Activated T-cell treated with anti-CD3 and anti-CD28 coated beads, Interleukin-2, amount 50 U/mL, for 4 hours (primary cell): Measurements from ENCODE around the gene NUDCD2. TPM values are rescaled to one million over a fixed set of nuclear protein-coding genes. Genes with fewer than 3 reads are reported as not detected.
A peak's percentile ranks its signal among the peaks of the same experiment; 100 is the strongest.

Experiments
- ATAC-seq, 2 donors: fragments of 200-7000 bp; cut with Tn5 transposase; one replicate each; pipeline ENCODE4 v1.10.0; 2021
- DNase-seq: peaks from one replicate; pipeline ENCODE4 v3.0.0-alpha.2; 2020
- H3K27me3 Mint-ChIP-seq: one replicate; pipeline ENCODE4 v1.8.0; 2021; ENCODE audit warnings: low read depth, mixed read lengths
- H3K36me3 Mint-ChIP-seq: one replicate; pipeline ENCODE4 v1.8.0; 2022; ENCODE audit warnings: mixed read lengths; ENCODE audit not compliant: insufficient read depth
- H3K4me1 Mint-ChIP-seq: one replicate; pipeline ENCODE4 v1.8.0; 2021; ENCODE audit warnings: low read depth, mixed read lengths
- H3K4me3 Mint-ChIP-seq: one replicate; pipeline ENCODE4 v1.8.0; 2021; ENCODE audit warnings: mild to moderate bottlenecking, moderate library complexity, mixed read lengths
- H3K9me3 Mint-ChIP-seq: one replicate; pipeline ENCODE4 v1.8.0; 2021; ENCODE audit warnings: mixed read lengths
- total RNA-seq, 3 donors: library from RNA; stranded (reverse); gene quantifications; one replicate each; pipeline ENCODE4 v1.2.1, GENCODE V29; 2021

The NUDCD2 gene
- total RNA-seq, 3 donors from 2014 or later = 41.5 to 51.5 (median 41.9) TPM

- Mint-ChIP-seq H3K27me3 (no peaks in the 10 kb centered on the region), H3K36me3 (peaks cover 29% of the 10 kb centered on the region), H3K4me1 (peaks cover 16% of the 10 kb centered on the region), H3K4me3 (no peak overlapping the region), H3K9me3 (no peaks in the 10 kb centered on the region)
- ATAC-seq (no peak), DNase-seq (no peak)
These were observed 6.2 kb downstream of the NUDCD2 start for GRCh38 chr5:163453705-163454104.

- ATAC-seq = no peak
- Mint-ChIP-seq H3K9me3 (no peaks in the 10 kb centered on the region), H3K36me3 (peaks cover 43% of the 10 kb centered on the region), H3K4me1 (peaks cover 12% of the 10 kb centered on the region), H3K27me3 (no peaks in the 10 kb centered on the region), H3K4me3 (no peak overlapping the region)
- no peak for DNase-seq
These were observed 8.4 kb downstream of the NUDCD2 start for GRCh38 chr5:163451489-163451888.

GRCh38 chr5:163448491-163448890 is 11.4 kb downstream of the NUDCD2 start:
- peaks cover 3% of the 10 kb centered on the region for H3K4me1 Mint-ChIP-seq
- peaks cover 33% of the 10 kb centered on the region for H3K36me3 Mint-ChIP-seq
- no peak overlapping the region for H3K4me3 Mint-ChIP-seq
- H3K27me3 Mint-ChIP-seq = no peaks in the 10 kb centered on the region
- no peak for ATAC-seq
- DNase-seq = no peak
- H3K9me3 Mint-ChIP-seq = no peaks in the 10 kb centered on the region

GRCh38 chr5:163447875-163448274 is 12.0 kb downstream of the NUDCD2 start:
- Mint-ChIP-seq H3K27me3 (no peaks in the 10 kb centered on the region), H3K9me3 (no peaks in the 10 kb centered on the region), H3K36me3 (peaks cover 33% of the 10 kb centered on the region), H3K4me1 (peaks cover 3% of the 10 kb centered on the region), H3K4me3 (no peak overlapping the region)
- DNase-seq (no peak), ATAC-seq (no peak)

GRCh38 chr5:163447191-163447590 is 12.7 kb downstream of the NUDCD2 start:
- peaks cover 1% of the 10 kb centered on the region for H3K4me1 Mint-ChIP-seq
- no peaks in the 10 kb centered on the region for H3K9me3 Mint-ChIP-seq
- DNase-seq = no peak
- H3K27me3 Mint-ChIP-seq = no peaks in the 10 kb centered on the region
- H3K36me3 Mint-ChIP-seq = peaks cover 38% of the 10 kb centered on the region
- H3K4me3 Mint-ChIP-seq = no peak overlapping the region
- ATAC-seq = no peak

- Mint-ChIP-seq H3K4me1 (peaks cover 7% of the 10 kb centered on the region), H3K27me3 (no peaks in the 10 kb centered on the region), H3K9me3 (no peaks in the 10 kb centered on the region), H3K4me3 (no peak overlapping the region), H3K36me3 (peaks cover 43% of the 10 kb centered on the region)
- ATAC-seq (no peak), DNase-seq (no peak)
These were observed 14.6 kb downstream of the NUDCD2 start for GRCh38 chr5:163445345-163445744.

- Mint-ChIP-seq H3K36me3 (peaks cover 42% of the 10 kb centered on the region), H3K27me3 (no peaks in the 10 kb centered on the region), H3K9me3 (no peaks in the 10 kb centered on the region), H3K4me3 (no peak overlapping the region), H3K4me1 (peaks cover 13% of the 10 kb centered on the region)
- DNase-seq (no peak), ATAC-seq (no peak)
These were observed 15.4 kb downstream of the NUDCD2 start for GRCh38 chr5:163444526-163444925.

GRCh38 chr5:163440954-163441353 is 18.9 kb downstream of the NUDCD2 start:
- H3K36me3 Mint-ChIP-seq = peaks cover 20% of the 10 kb centered on the region
- peaks cover 37% of the 10 kb centered on the region for H3K4me1 Mint-ChIP-seq
- H3K9me3 Mint-ChIP-seq = no peaks in the 10 kb centered on the region
- ATAC-seq (no peak), DNase-seq (no peak)
- H3K4me3 Mint-ChIP-seq = no peak overlapping the region
- no peaks in the 10 kb centered on the region for H3K27me3 Mint-ChIP-seq

- Mint-ChIP-seq H3K36me3 (peaks cover 17% of the 10 kb centered on the region), H3K4me1 (peaks cover 37% of the 10 kb centered on the region), H3K4me3 (peak overlapping the region; percentile 88), H3K9me3 (no peaks in the 10 kb centered on the region), H3K27me3 (no peaks in the 10 kb centered on the region)
- DNase-seq = no peak
- no peak for ATAC-seq
These were observed 20.8 kb downstream of the NUDCD2 start for GRCh38 chr5:163439092-163439425.

GRCh38 chr5:163437309-163438182 is 22.4 kb downstream of the NUDCD2 start, which contains the start of gene CCNG1:
CCNG1 (plus strand) TSS chr5:163437595; CDS start chr5:163439257, 1,662 bp downstream.
- no peaks in the 10 kb centered on the region for H3K9me3 Mint-ChIP-seq
- DNase-seq (peak; percentile 77), ATAC-seq (peak; percentile 94 to 97)
- H3K4me3 Mint-ChIP-seq = peak within 1 kb of the TSS; percentile 88
- peaks cover 14% of the 10 kb centered on the region for H3K36me3 Mint-ChIP-seq
- H3K4me1 Mint-ChIP-seq = peaks cover 37% of the 10 kb centered on the region
- H3K27me3 Mint-ChIP-seq = no peaks in the 10 kb centered on the region

GRCh38 chr5:163437011-163437308 is 22.9 kb downstream of the NUDCD2 start:
- H3K36me3 Mint-ChIP-seq = peaks cover 8% of the 10 kb centered on the region
- peaks cover 37% of the 10 kb centered on the region for H3K4me1 Mint-ChIP-seq
- ATAC-seq = no peak

GRCh38 chr5:163436515-163436914 is 23.4 kb downstream of the NUDCD2 start:
- Mint-ChIP-seq H3K27me3 (no peaks in the 10 kb centered on the region), H3K36me3 (peaks cover 8% of the 10 kb centered on the region), H3K4me3 (peak overlapping the region; percentile 88), H3K4me1 (peaks cover 37% of the 10 kb centered on the region), H3K9me3 (no peaks in the 10 kb centered on the region)
- ATAC-seq (no peak), DNase-seq (no peak)

More at GRCh38 chr5:163437011-163437308, 22.9 kb downstream of the NUDCD2 start:
- no peak for DNase-seq
- Mint-ChIP-seq H3K27me3 (no peaks in the 10 kb centered on the region), H3K9me3 (no peaks in the 10 kb centered on the region), H3K4me3 (peak overlapping the region; percentile 88)

GRCh38 chr5:163434401-163434866 is 25.5 kb downstream of the NUDCD2 start:
- H3K4me1 Mint-ChIP-seq = peaks cover 23% of the 10 kb centered on the region
- DNase-seq (no peak), ATAC-seq (peak in 1 of 2 donors; percentile 23)
- H3K27me3 Mint-ChIP-seq = no peaks in the 10 kb centered on the region
- H3K9me3 Mint-ChIP-seq = no peaks in the 10 kb centered on the region
- no peaks in the 10 kb centered on the region for H3K36me3 Mint-ChIP-seq
- no peak overlapping the region for H3K4me3 Mint-ChIP-seq

- no peak overlapping the region for H3K4me3 Mint-ChIP-seq
- ATAC-seq (no peak), DNase-seq (no peak)
- H3K4me1 Mint-ChIP-seq = peaks cover 12% of the 10 kb centered on the region
- no peaks in the 10 kb centered on the region for H3K27me3 Mint-ChIP-seq
- no peaks in the 10 kb centered on the region for H3K36me3 Mint-ChIP-seq
- no peaks in the 10 kb centered on the region for H3K9me3 Mint-ChIP-seq
These were observed 26.6 kb downstream of the NUDCD2 start for GRCh38 chr5:163433271-163433670.

GRCh38 chr5:163432544-163432943 is 27.4 kb downstream of the NUDCD2 start:
- no peaks in the 10 kb centered on the region for H3K9me3 Mint-ChIP-seq
- peaks cover 9% of the 10 kb centered on the region for H3K4me1 Mint-ChIP-seq
- no peaks in the 10 kb centered on the region for H3K36me3 Mint-ChIP-seq
- H3K27me3 Mint-ChIP-seq = no peaks in the 10 kb centered on the region
- no peak overlapping the region for H3K4me3 Mint-ChIP-seq
- DNase-seq (no peak), ATAC-seq (no peak)
